ENCODE results near the gene CDC7. TPM values are rescaled to one million over a fixed set of nuclear protein-coding genes. Genes with fewer than 3 reads are reported as not detected.

Gene CDC7
- total and polyA plus RNA-seq, 9 of the 15 experiments (the other 6 are each of a cell fraction or from before 2014, with no cell fraction given), result 22.3 to 66.8 (median 44.2) TPM

GRCh38 chr1:91552596-91552995 lies 51.9 kb downstream of the CDC7 start:
- in situ Hi-C loops (cut with MboI) (no loop called here), intact Hi-C loops (cut with micrococcal nuclease) (loop anchor here (10.0 kb wide), 2 partner anchors 152 to 182 kb away; no protein-coding TSS in a partner anchor)
- ATAC-seq (0 out of 3 replicates have a peak, but pooled peaks have one; percentile 26), DNase-seq (ENCODE audit: extremely low read depth in 1 of 4, low spot score in 3 of 4) (peak in 1 of 4 experiments; percentile 15), FAIRE-seq (no peak)
- Histone ChIP-seq H3K9me1 (ENCODE audit: control insufficient read depth, insufficient read depth, low read length) (no peaks in the 10 kb centered on the region), H4K20me1 (replicated peaks; ENCODE audit: control insufficient read depth, insufficient read depth, low read length) (0 out of 2 replicates have a peak, but pooled peaks cover 3% of the 10 kb centered on the region), H3K27me3 (ENCODE audit: control insufficient read depth in 2 of 2, insufficient read depth in 2 of 2, low read length in 2 of 2) (no peaks in the 10 kb centered on the region), H3K4me3 (no peak overlapping the region), H3K4me1 (replicated peaks in 1 of 2; ENCODE audit: control insufficient read depth in 2 of 2, insufficient read depth in 2 of 2, low read length in 2 of 2) (peaks cover 14 to 29% of the 10 kb centered on the region in 2 experiments), H3K9ac (ENCODE audit: insufficient read depth in 1 of 2, low read depth in 2 of 2, low read length in 2 of 2) (no peak overlapping the region), H3K36me3 (ENCODE audit: control insufficient read depth, insufficient read depth, low read length) (no peaks in the 10 kb centered on the region), H3K79me2 (ENCODE audit: control insufficient read depth, insufficient read depth, low read length) (no peaks in the 10 kb centered on the region), H3K27ac (ENCODE audit: extremely low read depth, low read depth, low read length) (no peak overlapping the region), H3K9me3 (replicated peaks; ENCODE audit: control insufficient read depth, insufficient read depth, low read depth, low read length) (no peaks in the 10 kb centered on the region), H2AFZ (ENCODE audit: low read depth, low read length) (peak overlapping the region; percentile 18; the same call in 1 of the 2 replicates), H3K4me2 (ENCODE audit: insufficient read depth, low read length) (no peak overlapping the region)
- ChIA-PET POLR2A (no interaction called here), CTCF (ENCODE audit: low intra/inter-chr PET ratio) (no interaction called here)
- 9% methylated on average over 2 of the region's 2 CpGs for WGBS (ENCODE audit: insufficient coverage, low coverage, missing lambda C conversion rate)
- no TSS peak for BruUV-seq (replicated peaks)
- TF ChIP-seq U2AF2 (optimal IDR thresholded peaks at IDR 0.05; ENCODE audit: low read depth, low read length) (no peak), BCL6 (CRISPR knock-in tag; IDR thresholded peaks at IDR 0.05) (no peak), HES1 (IDR thresholded peaks at IDR 0.05; ENCODE audit: low read depth) (no peak), LCOR (CRISPR knock-in tag; IDR thresholded peaks at IDR 0.05) (no peak), BDP1 (IDR thresholded peaks at IDR 0.05; ENCODE audit: insufficient read depth, insufficient read length) (no peak), RBM22 (IDR thresholded peaks at IDR 0.05; ENCODE audit: low read depth, low read length, poor library complexity, severe bottlenecking) (no peak), FOXO4 (CRISPR knock-in tag; IDR thresholded peaks at IDR 0.05) (no peak), PCBP2 (IDR thresholded peaks at IDR 0.05; ENCODE audit: low read depth, low read length, poor library complexity, severe bottlenecking) (no peak), CHD2 (IDR thresholded peaks at IDR 0.05; ENCODE audit: low read depth, low read length) (no peak), CTBP1 (IDR thresholded peaks at IDR 0.05; ENCODE audit: borderline replicate concordance) (no peak), NR0B1 (IDR thresholded peaks at IDR 0.05; ENCODE audit: partially characterized antibody) (no peak), RFX5 (IDR thresholded peaks at IDR 0.05; ENCODE audit: low read depth, low read length) (no peak), HCFC1 (IDR thresholded peaks at IDR 0.05; ENCODE audit: low read depth, low read length) (0 out of 2 replicates have a peak, but pooled peaks have one; percentile 44), TFE3 (CRISPR knock-in tag; IDR thresholded peaks at IDR 0.05) (no peak), ZNF449 (CRISPR knock-in tag; IDR thresholded peaks at IDR 0.05) (no peak), NCOA1 (IDR thresholded peaks at IDR 0.05; ENCODE audit: low read depth) (no peak)
